Kidney epithelial cell (primary cell): ENCODE results near the gene ELOVL4. TPM values are rescaled to one million over a fixed set of nuclear protein-coding genes. Genes with fewer than 3 reads are reported as not detected.

Experiments used
- DNase-seq: peaks from one replicate; pipeline ENCODE4 v3.0.0-alpha.2; 2010; ENCODE audit warnings: low read depth
- H3K27me3 ChIP-seq: 2 replicates; pipeline ENCODE4 v1.6.0; 2011; ENCODE audit warnings: low read length; ENCODE audit not compliant: control insufficient read depth, insufficient read depth
- H3K36me3 ChIP-seq: 2 replicates; pipeline ENCODE4 v1.5.1; 2011; ENCODE audit warnings: low read length; ENCODE audit not compliant: control insufficient read depth, insufficient read depth
- H3K4me3 ChIP-seq: 2 replicates; pipeline ENCODE4 v1.5.1; 2011; ENCODE audit warnings: low read depth, mild to moderate bottlenecking, control low read depth, low read length
- total RNA-seq: library from RNA; depleted of rRNA; stranded (reverse); fragments of >200 nt; gene quantifications from 2 replicates; pipeline ENCODE4 v1.2.3, GENCODE V29; 2015
- TF ChIP-seq, protein P1 (sequence below): IDR thresholded peaks from 2 replicates; pipeline ENCODE4 v1.5.1; 2011; ENCODE audit warnings: mild to moderate bottlenecking, moderate library complexity, low read length, control low read depth, inconsistent platforms; ENCODE audit not compliant: insufficient read depth, poor library complexity, severe bottlenecking

ELOVL4 gene
- total RNA-seq, 1 donor from 2014 or later, result 2.8 TPM

DNA sequence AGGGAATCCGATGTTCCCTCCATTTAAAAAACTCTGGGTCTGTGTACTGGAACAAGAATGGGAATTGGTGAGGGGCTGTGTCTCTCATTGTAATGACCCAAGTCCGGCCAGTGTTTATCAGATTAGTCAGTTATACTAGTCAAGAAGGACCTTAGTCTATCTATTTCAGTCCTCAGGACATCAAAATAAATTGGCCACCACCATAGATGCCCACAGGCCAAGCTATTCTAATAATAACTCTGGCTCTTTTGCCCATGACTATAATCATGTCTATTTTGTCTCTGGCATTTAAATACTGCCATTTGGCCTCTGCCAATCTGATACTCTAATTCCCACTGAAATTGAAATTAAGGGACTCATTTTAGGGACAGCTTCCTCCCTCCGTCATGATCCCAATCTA, 37.8 kb downstream of the ELOVL4 start:
- TF ChIP-seq, protein P1, sequence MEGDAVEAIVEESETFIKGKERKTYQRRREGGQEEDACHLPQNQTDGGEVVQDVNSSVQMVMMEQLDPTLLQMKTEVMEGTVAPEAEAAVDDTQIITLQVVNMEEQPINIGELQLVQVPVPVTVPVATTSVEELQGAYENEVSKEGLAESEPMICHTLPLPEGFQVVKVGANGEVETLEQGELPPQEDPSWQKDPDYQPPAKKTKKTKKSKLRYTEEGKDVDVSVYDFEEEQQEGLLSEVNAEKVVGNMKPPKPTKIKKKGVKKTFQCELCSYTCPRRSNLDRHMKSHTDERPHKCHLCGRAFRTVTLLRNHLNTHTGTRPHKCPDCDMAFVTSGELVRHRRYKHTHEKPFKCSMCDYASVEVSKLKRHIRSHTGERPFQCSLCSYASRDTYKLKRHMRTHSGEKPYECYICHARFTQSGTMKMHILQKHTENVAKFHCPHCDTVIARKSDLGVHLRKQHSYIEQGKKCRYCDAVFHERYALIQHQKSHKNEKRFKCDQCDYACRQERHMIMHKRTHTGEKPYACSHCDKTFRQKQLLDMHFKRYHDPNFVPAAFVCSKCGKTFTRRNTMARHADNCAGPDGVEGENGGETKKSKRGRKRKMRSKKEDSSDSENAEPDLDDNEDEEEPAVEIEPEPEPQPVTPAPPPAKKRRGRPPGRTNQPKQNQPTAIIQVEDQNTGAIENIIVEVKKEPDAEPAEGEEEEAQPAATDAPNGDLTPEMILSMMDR, result no peak
- Histone ChIP-seq H3K36me3 (no peaks in the 10 kb centered on the region), H3K4me3 (no peak overlapping the region), H3K27me3 (no peaks in the 10 kb centered on the region)
- DNase-seq, result no peak

DNA sequence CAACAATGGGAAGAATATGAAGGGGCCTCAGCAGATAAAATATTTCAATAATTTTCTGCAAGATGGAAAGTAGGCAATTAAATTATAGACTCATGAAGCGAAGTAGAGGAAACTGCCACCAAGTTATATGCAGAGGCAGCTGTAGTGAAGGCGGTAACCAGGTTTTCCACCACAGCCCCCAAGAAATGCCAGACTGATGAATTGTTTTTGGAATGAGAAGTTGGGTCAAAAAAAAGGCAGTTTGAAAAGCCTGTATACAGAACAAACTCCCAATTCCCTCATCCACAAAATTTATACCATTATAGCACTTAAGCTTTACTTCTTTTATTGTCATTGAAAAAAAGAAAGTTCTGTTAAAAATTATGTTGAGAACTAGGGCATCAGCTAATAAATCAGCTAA, 45.3 kb downstream of the ELOVL4 start:
- Histone ChIP-seq H3K4me3 (no peak overlapping the region), H3K36me3 (no peaks in the 10 kb centered on the region), H3K27me3 (no peaks in the 10 kb centered on the region)
- DNase-seq, result no peak
- TF ChIP-seq, protein P1, result no peak

DNA sequence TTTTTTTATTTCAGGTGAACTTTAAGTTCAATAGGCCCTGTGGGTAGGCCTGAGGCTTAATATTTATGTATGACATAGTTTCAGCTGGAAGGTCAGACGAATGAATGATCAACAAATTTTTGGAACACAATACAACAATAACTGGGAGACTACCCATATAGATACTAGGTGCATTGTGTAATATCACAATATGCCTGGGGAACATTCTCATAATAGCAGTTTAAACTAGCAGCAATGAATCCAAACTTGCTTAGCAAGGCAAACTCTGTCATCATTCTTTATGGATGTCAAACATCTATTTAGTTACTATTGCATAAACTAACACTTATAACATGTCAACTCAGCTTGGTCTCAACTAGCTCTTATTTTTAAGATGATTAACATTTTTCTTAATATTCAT, 49.3 kb downstream of the ELOVL4 start:
- Histone ChIP-seq H3K36me3 (no peaks in the 10 kb centered on the region), H3K27me3 (no peaks in the 10 kb centered on the region), H3K4me3 (no peak overlapping the region)
- TF ChIP-seq, protein P1, result no peak
- no peak for DNase-seq

DNA sequence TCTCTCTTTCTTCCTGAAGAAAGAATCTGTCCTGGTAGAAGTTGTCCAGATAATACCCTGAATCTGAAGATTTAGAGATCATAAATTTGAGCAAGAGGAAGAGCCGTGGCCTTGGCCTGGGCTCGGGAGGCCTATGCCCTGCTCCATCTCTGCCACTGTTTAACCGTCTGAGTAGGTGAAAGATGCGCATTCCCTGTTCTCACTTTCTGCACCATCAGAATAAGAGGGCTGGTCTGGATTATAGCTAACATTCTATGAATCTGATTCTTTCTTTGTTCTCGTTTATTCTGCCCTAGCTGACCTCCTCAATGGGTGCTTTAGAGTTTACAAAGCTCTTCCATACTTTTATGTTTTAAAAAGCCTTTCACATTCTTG, 51.3 kb downstream of the ELOVL4 start:
- no peaks in the 10 kb centered on the region for H3K27me3 ChIP-seq
- no peak for DNase-seq
- TF ChIP-seq, protein P1, result no peak
- no peaks in the 10 kb centered on the region for H3K36me3 ChIP-seq
- H3K4me3 ChIP-seq, result no peak overlapping the region

DNA sequence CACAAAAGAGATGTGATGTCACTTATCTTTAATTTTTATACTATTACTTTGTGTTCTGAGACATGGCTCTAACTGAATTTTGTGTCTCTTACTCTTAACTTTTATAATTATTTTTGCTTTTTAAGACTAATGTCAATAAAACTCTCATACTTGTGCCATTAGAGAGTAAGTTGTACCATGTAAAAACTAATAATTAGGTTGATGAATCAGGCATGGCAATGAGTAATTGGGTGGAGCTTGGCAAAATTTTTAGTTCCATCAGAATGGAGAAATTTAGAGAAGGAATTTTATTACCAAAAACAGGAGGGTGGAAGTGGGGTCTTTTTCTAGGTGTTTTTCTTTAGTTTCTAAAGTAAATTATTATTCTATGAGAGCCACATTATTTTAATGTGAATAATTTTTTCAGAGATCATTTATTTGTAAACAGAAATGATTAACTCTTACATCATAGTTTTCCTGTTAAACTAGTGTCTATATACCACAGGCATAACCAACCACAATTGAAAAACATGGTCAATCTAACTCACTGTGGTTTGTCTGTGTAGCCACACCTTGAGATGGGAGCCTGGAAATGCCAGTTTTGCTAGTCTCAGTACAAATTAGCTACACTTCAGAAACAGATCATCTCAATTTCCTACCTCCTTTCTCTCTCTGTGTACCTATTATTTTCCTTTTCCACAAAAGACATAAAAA, 51.8 kb downstream of the ELOVL4 start:
- DNase-seq, result no peak
- H3K27me3 ChIP-seq, result no peaks in the 10 kb centered on the region
- no peaks in the 10 kb centered on the region for H3K36me3 ChIP-seq
- TF ChIP-seq, protein P1, result no peak
- H3K4me3 ChIP-seq, result no peak overlapping the region

DNA sequence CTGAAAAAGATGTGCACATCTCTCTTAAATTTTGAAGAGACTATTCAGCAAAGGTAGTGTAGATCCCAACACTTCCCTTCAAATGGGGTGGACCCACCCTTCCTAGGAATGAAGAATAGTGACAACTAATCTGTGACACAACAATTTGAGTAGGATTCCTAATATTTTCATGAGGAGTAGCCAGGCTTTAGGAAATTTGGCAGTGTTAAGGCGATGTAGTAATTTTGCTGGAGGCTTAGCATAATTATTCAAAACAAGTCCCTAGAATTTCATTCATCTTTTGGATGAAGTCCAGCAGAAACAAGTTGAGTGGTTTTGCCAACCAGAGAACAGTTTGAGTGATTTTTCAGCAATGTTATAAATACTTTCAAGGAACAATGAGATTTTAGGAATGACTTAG, 52.4 kb downstream of the ELOVL4 start:
- no peaks in the 10 kb centered on the region for H3K27me3 ChIP-seq

More for the DNA sequence above, 52.4 kb downstream of the ELOVL4 start:
- no peak overlapping the region for H3K4me3 ChIP-seq
- H3K36me3 ChIP-seq, result no peaks in the 10 kb centered on the region
- TF ChIP-seq, protein P1, result no peak
- DNase-seq, result no peak
